Mucosa of rectum (tissue), 2 donors: Measurements from ENCODE around the gene ACE.

Experiments
- H3K27ac ChIP-seq, 2 donors: one replicate each; pipeline ENCODE4 v1.7.0; 2013; ENCODE audit warnings: inconsistent platforms in 2 of 2, low read depth in 2 of 2, low read length in 2 of 2
- H3K27me3 ChIP-seq, 2 donors: one replicate each; pipeline ENCODE4 v1.7.0; 2013; ENCODE audit warnings: low read length in 2 of 2; ENCODE audit not compliant: control insufficient read depth in 2 of 2, insufficient read depth in 2 of 2
- H3K36me3 ChIP-seq, 2 donors: one replicate each; pipeline ENCODE4 v1.7.0; 2013; ENCODE audit warnings: low read length in 2 of 2; ENCODE audit not compliant: control insufficient read depth in 2 of 2, insufficient read depth in 2 of 2
- H3K4me1 ChIP-seq, 2 donors: one replicate each; pipeline ENCODE4 v1.7.0; 2013; ENCODE audit warnings: low read length in 2 of 2, mild to moderate bottlenecking in 1 of 2; ENCODE audit not compliant: control insufficient read depth in 2 of 2, insufficient read depth in 2 of 2
- H3K4me3 ChIP-seq, 2 donors: one replicate each; pipeline ENCODE4 v1.7.0; 2013; ENCODE audit warnings: low read length in 2 of 2
- H3K9ac ChIP-seq, 2 donors: one replicate each; pipeline ENCODE4 v1.7.0; 2013; ENCODE audit warnings: low read length in 2 of 2, low read depth in 1 of 2, mild to moderate bottlenecking in 1 of 2
- H3K9me3 ChIP-seq, 2 donors: one replicate each; pipeline ENCODE4 v1.7.0; 2013; ENCODE audit warnings: low read length in 2 of 2; ENCODE audit not compliant: control insufficient read depth in 2 of 2
- donor health status: healthy.
- donor health status: Normal muscosa, but diverticular disease.

ACE gene

GRCh38 chr17:63474174-63474573, 2.7 kb upstream of the ACE start:
- Histone ChIP-seq H3K9me3 (no peaks in the 10 kb centered on the region), H3K4me1 (peaks cover 15 to 34% of the 10 kb centered on the region in 2 donors), H3K36me3 (no peaks in the 10 kb centered on the region), H3K9ac (no peak overlapping the region), H3K27me3 (peaks cover 0 to 6% of the 10 kb centered on the region in 2 donors), H3K4me3 (no peak overlapping the region), H3K27ac (no peak overlapping the region)

GRCh38 chr17:63474586-63475460, 2.0 kb upstream of the ACE start:
- no peak overlapping the region for H3K9ac ChIP-seq
- H3K36me3 ChIP-seq, result peaks cover 0 to 1% of the 10 kb centered on the region in 2 donors
- H3K4me3 ChIP-seq, result no peak overlapping the region
- H3K27ac ChIP-seq, result no peak overlapping the region
- H3K27me3 ChIP-seq, result peaks cover 0 to 6% of the 10 kb centered on the region in 2 donors
- H3K9me3 ChIP-seq, result no peaks in the 10 kb centered on the region
- H3K4me1 ChIP-seq, result peaks cover 15 to 35% of the 10 kb centered on the region in 2 donors

- Histone ChIP-seq H3K36me3 (peaks cover 0 to 7% of the 10 kb centered on the region in 2 donors), H3K27ac (no peak overlapping the region), H3K9ac (no peak overlapping the region), H3K4me3 (peak overlapping the region in 1 of 2 donors; percentile 13), H3K4me1 (peaks cover 15 to 35% of the 10 kb centered on the region in 2 donors), H3K27me3 (peaks cover 0 to 6% of the 10 kb centered on the region in 2 donors), H3K9me3 (no peaks in the 10 kb centered on the region)
Measured at GRCh38 chr17:63475491-63476412, 1.1 kb upstream of the ACE start.

- Histone ChIP-seq H3K4me1 (peaks cover 15 to 35% of the 10 kb centered on the region in 2 donors), H3K27me3 (peaks cover 0 to 6% of the 10 kb centered on the region in 2 donors), H3K9me3 (no peaks in the 10 kb centered on the region), H3K9ac (peak overlapping the region in 1 of 2 donors; percentile 50), H3K27ac (peak overlapping the region; percentile 79 to 84), H3K4me3 (peak overlapping the region; percentile 56 to 67), H3K36me3 (peaks cover 0 to 7% of the 10 kb centered on the region in 2 donors)
Measured at GRCh38 chr17:63476459-63476853, 405 bp upstream of the ACE start.

- Histone ChIP-seq H3K27ac (peak overlapping the region; percentile 79 to 84), H3K4me3 (peak overlapping the region; percentile 67 to 70), H3K9me3 (no peaks in the 10 kb centered on the region), H3K9ac (peak overlapping the region; percentile 56 to 61), H3K27me3 (peaks cover 0 to 6% of the 10 kb centered on the region in 2 donors), H3K4me1 (peaks cover 15 to 35% of the 10 kb centered on the region in 2 donors), H3K36me3 (peaks cover 0 to 11% of the 10 kb centered on the region in 2 donors)
Measured at GRCh38 chr17:63477480-63478440, 899 bp downstream of the ACE start.

- H3K27me3 ChIP-seq, result peaks cover 0 to 6% of the 10 kb centered on the region in 2 donors
- peaks cover 0 to 11% of the 10 kb centered on the region in 2 donors for H3K36me3 ChIP-seq
- H3K4me1 ChIP-seq, result peaks cover 15 to 35% of the 10 kb centered on the region in 2 donors
- peak overlapping the region; percentile 22 to 67 for H3K4me3 ChIP-seq
- peak overlapping the region in 1 of 2 donors; percentile 39 for H3K9ac ChIP-seq
- H3K9me3 ChIP-seq, result no peaks in the 10 kb centered on the region
- H3K27ac ChIP-seq, result peak overlapping the region in 1 of 2 donors; percentile 79
Measured at GRCh38 chr17:63478814-63479494, 2.1 kb downstream of the ACE start.

GRCh38 chr17:63479495-63480184, 2.8 kb downstream of the ACE start:
- H3K4me3 ChIP-seq, result no peak overlapping the region
- H3K36me3 ChIP-seq, result peaks cover 0 to 11% of the 10 kb centered on the region in 2 donors
- H3K4me1 ChIP-seq, result peaks cover 15 to 30% of the 10 kb centered on the region in 2 donors
- H3K9ac ChIP-seq, result no peak overlapping the region
- peaks cover 0 to 6% of the 10 kb centered on the region in 2 donors for H3K27me3 ChIP-seq
- H3K27ac ChIP-seq, result no peak overlapping the region
- H3K9me3 ChIP-seq, result no peaks in the 10 kb centered on the region

GRCh38 chr17:63480192-63480784, 3.4 kb downstream of the ACE start:
- Histone ChIP-seq H3K4me1 (peaks cover 15 to 25% of the 10 kb centered on the region in 2 donors), H3K27me3 (peaks cover 0 to 6% of the 10 kb centered on the region in 2 donors), H3K27ac (no peak overlapping the region), H3K9me3 (no peaks in the 10 kb centered on the region), H3K36me3 (peaks cover 0 to 13% of the 10 kb centered on the region in 2 donors), H3K4me3 (no peak overlapping the region), H3K9ac (no peak overlapping the region)
